B cell (primary cell): ENCODE data around the gene TAS2R8. TPM values are rescaled to one million over a fixed set of nuclear protein-coding genes. Genes with fewer than 3 reads are reported as not detected.

Experiments used
- ATAC-seq: fragments of 200-7000 bp; cut with Tn5 transposase; one replicate; pipeline ENCODE4 v1.10.0; 2021; ENCODE audit warnings: low read depth, mild to moderate bottlenecking, moderate number of reproducible peaks, moderate library complexity
- CTCF ChIA-PET: fragments of 350-600 bp; sonication (Branson Sonifier 250); formaldehyde crosslinking; loops from one replicate; lab custom pipeline; 2021; ENCODE audit warnings: antibody characterized with exemption, inconsistent platforms; lab: Charles Lee
- POLR2A ChIA-PET: fragments of 350-600 bp; sonication (Branson Sonifier 250); formaldehyde crosslinking; loops from one replicate; lab custom pipeline; 2021; ENCODE audit warnings: antibody characterized with exemption; lab: Charles Lee
- DNase-seq: peaks from one replicate; pipeline ENCODE4 v3.0.0; 2013
- H2AFZ ChIP-seq: 2 replicates; pipeline ENCODE4 v1.6.1; 2012; ENCODE audit warnings: mild to moderate bottlenecking, low read depth, low read length; ENCODE audit not compliant: insufficient read depth, poor library complexity, severe bottlenecking
- H3K27ac ChIP-seq, 2 donors: 1 replicate in 1 of 2; 2 replicates in 1 of 2; pipeline ENCODE4 v1.5.1; 2012 to 2013; ENCODE audit warnings: low read length in 2 of 2, mild to moderate bottlenecking in 2 of 2, moderate library complexity in 1 of 2
- H3K27me3 ChIP-seq, 4 experiments: fragments of 200-600 bp in 1 of 4; sonication (generic) in 1 of 4; replicated peaks in 1 of 4; 1 replicate in 2 of 4; 2 replicates in 2 of 4; pipeline versions ENCODE4 v1.6.1 to v1.7.0; 2013 to 2016; ENCODE audit warnings: low read length in 3 of 4, mild to moderate bottlenecking in 2 of 4, mixed read lengths in 1 of 4, moderate library complexity in 1 of 4; ENCODE audit not compliant: insufficient read depth in 4 of 4, control insufficient read depth in 3 of 4; ENCODE audit errors: control extremely low read depth in 1 of 4
- H3K36me3 ChIP-seq, 2 experiments: replicated peaks in 1 of 2; 1 replicate in 1 of 2; 2 replicates in 1 of 2; pipeline versions ENCODE4 v1.6.1 to v1.7.1; 2013; ENCODE audit warnings: low read length in 1 of 2; ENCODE audit not compliant: insufficient read depth in 2 of 2, control insufficient read depth in 1 of 2; ENCODE audit errors: control extremely low read depth in 1 of 2, extremely low read depth in 1 of 2
- H3K4me1 ChIP-seq, 2 donors: fragments of 200-600 bp in 1 of 2; sonication (generic) in 1 of 2; 1 replicate in 1 of 2; 2 replicates in 1 of 2; pipeline versions ENCODE4 v1.5.1 to v1.6.1; 2013 to 2017; ENCODE audit warnings: low read length in 2 of 2; ENCODE audit not compliant: control insufficient read depth in 2 of 2, insufficient read depth in 2 of 2
- H3K4me2 ChIP-seq: replicated peaks from 2 replicates; pipeline ENCODE3; 2012; ENCODE audit warnings: mild to moderate bottlenecking, low read depth, low read length; ENCODE audit not compliant: poor library complexity, severe bottlenecking
- H3K4me3 ChIP-seq, 5 experiments: fragments of 200-600 bp in 1 of 5; sonication (generic) in 1 of 5; 1 replicate in 3 of 5; 2 replicates in 2 of 5; pipeline versions ENCODE4 v1.5.1 to v1.7.0; 2011 to 2016; ENCODE audit warnings: low read length in 4 of 5, mild to moderate bottlenecking in 4 of 5, low read depth in 2 of 5, control low read depth in 1 of 5, moderate library complexity in 1 of 5; ENCODE audit not compliant: insufficient read depth in 1 of 5; ENCODE audit errors: control extremely low read depth in 1 of 5, extremely low read depth in 1 of 5
- H3K79me2 ChIP-seq: fragments of 200-600 bp; sonication (generic); one replicate; pipeline ENCODE4 v1.6.0; 2016; ENCODE audit warnings: low read length; ENCODE audit not compliant: control insufficient read depth, insufficient read depth
- H3K9ac ChIP-seq: fragments of 200-600 bp; sonication (generic); 2 replicates; pipeline ENCODE4 v1.6.1; 2017; ENCODE audit warnings: mild to moderate bottlenecking, low read length, moderate library complexity
- H3K9me3 ChIP-seq, 3 donors: one replicate each; pipeline versions ENCODE4 v1.6.1 to v1.7.1; 2013; ENCODE audit warnings: low read length in 2 of 3; ENCODE audit not compliant: control insufficient read depth in 2 of 3, insufficient read depth in 1 of 3; ENCODE audit errors: control extremely low read depth in 1 of 3
- H4K20me1 ChIP-seq: 2 replicates; pipeline ENCODE4 v1.6.0; 2012; ENCODE audit warnings: mild to moderate bottlenecking, low read length; ENCODE audit not compliant: insufficient read depth, control insufficient read depth, poor library complexity, severe bottlenecking
- H3K27ac Mint-ChIP-seq: one replicate; pipeline ENCODE4 v1.8.0; 2021; ENCODE audit warnings: mixed read lengths
- H3K27me3 Mint-ChIP-seq: one replicate; pipeline ENCODE4 v1.8.0; 2021; ENCODE audit warnings: mixed read lengths
- H3K4me1 Mint-ChIP-seq: one replicate; pipeline ENCODE4 v1.8.0; 2021; ENCODE audit warnings: mixed read lengths
- H3K4me3 Mint-ChIP-seq: one replicate; pipeline ENCODE4 v1.8.0; 2021; ENCODE audit warnings: mixed read lengths
- H3K9me3 Mint-ChIP-seq: one replicate; pipeline ENCODE4 v1.8.0; 2022; ENCODE audit warnings: mixed read lengths; ENCODE audit not compliant: insufficient read depth
- CTCF ChIP-seq: fragments of 200-600 bp; IDR thresholded peaks from one replicate; pipeline ENCODE4 v1.8.0; 2022; ENCODE audit warnings: antibody characterized with exemption, mild to moderate bottlenecking
- EZH2 ChIP-seq: IDR thresholded peaks from 2 replicates; pipeline ENCODE4 v1.6.1; 2012; ENCODE audit warnings: borderline replicate concordance, low read depth, mild to moderate bottlenecking, moderate library complexity, low read length; ENCODE audit not compliant: insufficient read depth, poor library complexity, severe bottlenecking
- WGBS: methylation state at CpG from one replicate; pipeline ENCODE4 v1.1.5; 2013; ENCODE audit warnings: missing lambda C conversion rate; ENCODE audit not compliant: insufficient coverage; 5-methylcytosine and 5-hydroxymethylcytosine counted together
- intact Hi-C: fragments of 100-400 bp; cut with micrococcal nuclease; formaldehyde crosslinking; loops from one replicate; pipeline ENCODE4 v1.10.0; 2022
- polyA plus RNA-seq: library from polyadenylated mRNA; depleted of rRNA; stranded (reverse); fragments of >200 nt; gene quantifications from 2 replicates; pipeline ENCODE4 v1.2.3, GENCODE V29; 2012
- total RNA-seq, 2 donors: library from RNA; stranded (reverse); fragments of 120-200 nt in 1 of 2; gene quantifications; 1 replicate in 1 of 2; 2 replicates in 1 of 2; pipeline versions ENCODE4 v1.2.3 to v1.2.4, GENCODE V29; 2013 to 2022

Gene TAS2R8
- total and polyA plus RNA-seq, 2 donors (not counting 1 experiment from before 2014, with no cell fraction given): not detected

- Histone ChIP-seq H2AFZ (no peak within 1 kb of the TSS), H3K4me2 (no peak within 1 kb of the TSS), H3K9me3 (no peaks in the 10 kb centered on the region), H3K4me3 (no peak within 1 kb of the TSS), H3K36me3 (no peaks in the 10 kb centered on the region), H3K4me1 (no peaks in the 10 kb centered on the region), H3K27ac (no peak within 1 kb of the TSS), H3K79me2 (no peaks in the 10 kb centered on the region), H3K9ac (no peak within 1 kb of the TSS), H4K20me1 (no peaks in the 10 kb centered on the region), H3K27me3 (peaks cover 0 to 5% (median 1%) of the 10 kb centered on the region in 4 experiments)
- ChIA-PET CTCF (no interaction called here), POLR2A (no interaction called here)
- WGBS: 100% methylated on average over 2 of the region's 4 CpGs
- intact Hi-C loops: no loop called here
- no peak for ATAC-seq
- no peak for DNase-seq
- TF ChIP-seq EZH2 (no peak), CTCF (no peak)
- H3K4me3 Mint-ChIP-seq: no peak within 1 kb of the TSS
- peaks cover 11% of the 10 kb centered on the region for H3K27me3 Mint-ChIP-seq
- H3K4me1 Mint-ChIP-seq: no peaks in the 10 kb centered on the region
- H3K9me3 Mint-ChIP-seq: no peaks in the 10 kb centered on the region
- H3K27ac Mint-ChIP-seq: no peak within 1 kb of the TSS
These were observed 4.5 kb downstream of the TAS2R8 start, which contains the start of gene TAS2R7 for GRCh38 chr12:10802587-10802986. Gene TAS2R7 (minus strand): TSS chr12:10802627. CDS start chr12:10802570, 57 bp downstream.

- Histone ChIP-seq H3K9ac (no peak overlapping the region), H2AFZ (no peak overlapping the region), H3K4me2 (no peak overlapping the region), H3K9me3 (no peaks in the 10 kb centered on the region), H3K4me1 (no peaks in the 10 kb centered on the region), H3K36me3 (no peaks in the 10 kb centered on the region), H3K4me3 (no peak overlapping the region), H3K79me2 (no peaks in the 10 kb centered on the region), H4K20me1 (no peaks in the 10 kb centered on the region), H3K27me3 (peaks cover 0 to 5% (median 1%) of the 10 kb centered on the region in 4 experiments), H3K27ac (no peak overlapping the region)
- DNase-seq (no peak), ATAC-seq (no peak)
- Mint-ChIP-seq H3K27me3 (peaks cover 12% of the 10 kb centered on the region), H3K27ac (no peak overlapping the region), H3K9me3 (no peaks in the 10 kb centered on the region), H3K4me3 (no peak overlapping the region), H3K4me1 (no peaks in the 10 kb centered on the region)
- ChIA-PET POLR2A (no interaction called here), CTCF (no interaction called here)
- TF ChIP-seq EZH2: no peak
- TF ChIP-seq CTCF: no peak
- 94% methylated on average over 3 of the region's 5 CpGs for WGBS
- intact Hi-C loops: no loop called here
These were observed 5.3 kb downstream of the TAS2R8 start for GRCh38 chr12:10801741-10802140.
